CD4-positive, alpha-beta T cell (primary cell): ENCODE measurements around the gene GNG13. TPM values are rescaled to one million over a fixed set of nuclear protein-coding genes. Genes with fewer than 3 reads are reported as not detected.

Experiments used
- ATAC-seq: fragments of 200-7000 bp; cut with Tn5 transposase; one replicate; pipeline ENCODE4 v1.10.0; 2022; ENCODE audit warnings: mild to moderate bottlenecking; ENCODE audit not compliant: poor library complexity
- CTCF ChIA-PET: fragments of 350-600 bp; sonication (Branson Sonifier 250); formaldehyde crosslinking; loops from one replicate; lab custom pipeline; 2021; ENCODE audit warnings: antibody characterized with exemption, inconsistent platforms; lab: Charles Lee
- POLR2A ChIA-PET: fragments of 350-600 bp; sonication (Branson Sonifier 250); formaldehyde crosslinking; loops from one replicate; lab custom pipeline; 2021; ENCODE audit warnings: antibody characterized with exemption, inconsistent platforms; lab: Charles Lee
- DNase-seq, 14 experiments: peaks; one replicate each; pipeline ENCODE4 v3.0.0-alpha.2; 2013 to 2020; ENCODE audit warnings: mixed read lengths in 2 of 14
- H3K27ac ChIP-seq, 2 donors: one replicate each; pipeline versions ENCODE4 v1.5.1 to v1.7.0; 2013; ENCODE audit warnings: low read length in 2 of 2, low read depth in 1 of 2, mild to moderate bottlenecking in 1 of 2
- H3K27me3 ChIP-seq, 2 experiments: 1 replicate in 1 of 2; 2 replicates in 1 of 2; pipeline versions ENCODE4 v1.6.1 to v1.7.0; 2013; ENCODE audit warnings: low read length in 2 of 2, control low read depth in 1 of 2, mild to moderate bottlenecking in 1 of 2, moderate library complexity in 1 of 2; ENCODE audit not compliant: insufficient read depth in 2 of 2, control insufficient read depth in 1 of 2
- H3K36me3 ChIP-seq: one replicate; pipeline ENCODE4 v1.6.1; 2013; ENCODE audit warnings: low read length, control low read depth; ENCODE audit not compliant: insufficient read depth
- H3K4me1 ChIP-seq: one replicate; pipeline ENCODE4 v1.6.1; 2013; ENCODE audit warnings: low read length, control low read depth; ENCODE audit not compliant: insufficient read depth
- H3K4me3 ChIP-seq: one replicate; pipeline ENCODE4 v1.5.1; 2013; ENCODE audit warnings: mild to moderate bottlenecking, low read length, moderate library complexity
- H3K9me3 ChIP-seq, 2 experiments: 1 replicate in 1 of 2; 2 replicates in 1 of 2; pipeline versions ENCODE4 v1.6.1 to v1.7.0; 2013; ENCODE audit warnings: low read length in 2 of 2, mild to moderate bottlenecking in 2 of 2, control low read depth in 1 of 2, moderate library complexity in 1 of 2; ENCODE audit not compliant: control insufficient read depth in 1 of 2, insufficient read depth in 1 of 2
- H3K27ac Mint-ChIP-seq: one replicate; pipeline ENCODE4 v1.8.0; 2020; ENCODE audit warnings: mixed read lengths
- H3K27me3 Mint-ChIP-seq: one replicate; pipeline ENCODE4 v1.8.0; 2021; ENCODE audit warnings: mixed read lengths
- H3K36me3 Mint-ChIP-seq: one replicate; pipeline ENCODE4 v1.8.0; 2021; ENCODE audit warnings: low read depth, mixed read lengths
- H3K4me1 Mint-ChIP-seq: one replicate; pipeline ENCODE4 v1.8.0; 2021; ENCODE audit warnings: low read depth, mixed read lengths
- H3K4me3 Mint-ChIP-seq: one replicate; pipeline ENCODE4 v1.8.0; 2020; ENCODE audit warnings: mild to moderate bottlenecking, mixed read lengths
- H3K9me3 Mint-ChIP-seq: one replicate; pipeline ENCODE4 v1.8.0; 2020; ENCODE audit warnings: mixed read lengths
- intact Hi-C, 2 experiments: fragments of 100-400 bp; cut with DNase I in 1 of 2; cut with micrococcal nuclease in 1 of 2; formaldehyde crosslinking; loops; one replicate each; pipeline versions ENCODE4 v1.15.1 to v1.9.0; 2023 to 2025; cut with DNase I, micrococcal nuclease
- total RNA-seq, 174 experiments: library from RNA in 2 of 174; stranded (reverse) in 2 of 174; gene quantifications; one replicate each; pipeline ENCODE4 v1.2.3 and lab custom pipeline; 2021 to 2026
- TF ChIP-seq, protein P1 (sequence below): fragments of 200-600 bp; IDR thresholded peaks from one replicate; pipeline ENCODE4 v1.8.0; 2022; ENCODE audit warnings: antibody characterized with exemption, mild to moderate bottlenecking

GNG13 gene
- total RNA-seq, 2 experiments from 2014 or later: not detected

GRCh38 chr16:794091-794822 lies 6.3 kb downstream of the GNG13 start:
- no peak for DNase-seq
- Mint-ChIP-seq H3K36me3 (no peaks in the 10 kb centered on the region), H3K9me3 (no peaks in the 10 kb centered on the region), H3K27me3 (peaks cover 4% of the 10 kb centered on the region), H3K27ac (no peak overlapping the region), H3K4me3 (no peak overlapping the region), H3K4me1 (no peaks in the 10 kb centered on the region)
- H3K9me3 ChIP-seq: peaks cover 0 to under 1% of the 10 kb centered on the region in 2 experiments
- intact Hi-C loops: no loop called here
- H3K27me3 ChIP-seq: peaks cover 0 to 3% of the 10 kb centered on the region in 2 experiments
- TF ChIP-seq, protein P1, sequence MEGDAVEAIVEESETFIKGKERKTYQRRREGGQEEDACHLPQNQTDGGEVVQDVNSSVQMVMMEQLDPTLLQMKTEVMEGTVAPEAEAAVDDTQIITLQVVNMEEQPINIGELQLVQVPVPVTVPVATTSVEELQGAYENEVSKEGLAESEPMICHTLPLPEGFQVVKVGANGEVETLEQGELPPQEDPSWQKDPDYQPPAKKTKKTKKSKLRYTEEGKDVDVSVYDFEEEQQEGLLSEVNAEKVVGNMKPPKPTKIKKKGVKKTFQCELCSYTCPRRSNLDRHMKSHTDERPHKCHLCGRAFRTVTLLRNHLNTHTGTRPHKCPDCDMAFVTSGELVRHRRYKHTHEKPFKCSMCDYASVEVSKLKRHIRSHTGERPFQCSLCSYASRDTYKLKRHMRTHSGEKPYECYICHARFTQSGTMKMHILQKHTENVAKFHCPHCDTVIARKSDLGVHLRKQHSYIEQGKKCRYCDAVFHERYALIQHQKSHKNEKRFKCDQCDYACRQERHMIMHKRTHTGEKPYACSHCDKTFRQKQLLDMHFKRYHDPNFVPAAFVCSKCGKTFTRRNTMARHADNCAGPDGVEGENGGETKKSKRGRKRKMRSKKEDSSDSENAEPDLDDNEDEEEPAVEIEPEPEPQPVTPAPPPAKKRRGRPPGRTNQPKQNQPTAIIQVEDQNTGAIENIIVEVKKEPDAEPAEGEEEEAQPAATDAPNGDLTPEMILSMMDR: no peak
- H3K4me1 ChIP-seq: peaks cover 5% of the 10 kb centered on the region
- H3K36me3 ChIP-seq: no peaks in the 10 kb centered on the region
- ATAC-seq: no peak
- H3K27ac ChIP-seq: no peak overlapping the region
- ChIA-PET CTCF (no interaction called here), POLR2A (no interaction called here)
- H3K4me3 ChIP-seq: no peak overlapping the region

- TF ChIP-seq, protein P1: no peak
- Histone ChIP-seq H3K4me3 (no peak overlapping the region), H3K27ac (no peak overlapping the region), H3K36me3 (no peaks in the 10 kb centered on the region), H3K9me3 (no peaks in the 10 kb centered on the region), H3K27me3 (no peaks in the 10 kb centered on the region), H3K4me1 (peaks cover 13% of the 10 kb centered on the region)
- Mint-ChIP-seq H3K36me3 (no peaks in the 10 kb centered on the region), H3K27ac (no peak overlapping the region), H3K9me3 (no peaks in the 10 kb centered on the region), H3K27me3 (peaks cover 4% of the 10 kb centered on the region), H3K4me3 (no peak overlapping the region), H3K4me1 (no peaks in the 10 kb centered on the region)
- ATAC-seq: no peak
- POLR2A ChIA-PET: no interaction called here
- DNase-seq: no peak
- intact Hi-C loops: no loop called here
- CTCF ChIA-PET: no interaction called here
These were observed 7.1 kb downstream of the GNG13 start for GRCh38 chr16:793414-793813.

GRCh38 chr16:792221-792995 lies 8.1 kb downstream of the GNG13 start:
- ChIA-PET POLR2A (no interaction called here), CTCF (no interaction called here)
- Mint-ChIP-seq H3K4me1 (no peaks in the 10 kb centered on the region), H3K4me3 (no peak overlapping the region), H3K36me3 (no peaks in the 10 kb centered on the region), H3K27ac (no peak overlapping the region), H3K9me3 (no peaks in the 10 kb centered on the region), H3K27me3 (no peaks in the 10 kb centered on the region)
- H3K9me3 ChIP-seq: no peaks in the 10 kb centered on the region
- DNase-seq (no peak), ATAC-seq (no peak)
- no peak overlapping the region for H3K27ac ChIP-seq
- intact Hi-C loops: no loop called here
- peaks cover 18% of the 10 kb centered on the region for H3K4me1 ChIP-seq
- TF ChIP-seq, protein P1: no peak
- no peaks in the 10 kb centered on the region for H3K36me3 ChIP-seq
- H3K27me3 ChIP-seq: no peaks in the 10 kb centered on the region
- H3K4me3 ChIP-seq: no peak overlapping the region
